ENCODE measurements around the gene XBP1. TPM values are rescaled to one million over a fixed set of nuclear protein-coding genes. Genes with fewer than 3 reads are reported as not detected.

XBP1 gene
- total RNA-seq, 2 donors from 2014 or later, result 205 to 209 TPM

Other genes with a start within 250 kb of the XBP1 start
- gene TTC28, start 120.7 kb downstream of the XBP1 start, total RNA-seq, result 1 to 10 TPM; 4.2 to 5.4 TPM
- 10 to 100 TPM; 29.2 to 32.1 TPM for gene CHEK2, start 58.7 kb downstream of the XBP1 start, total RNA-seq
- 10 to 100 TPM; 21.6 to 24.1 TPM for gene HSCB, start 58.5 kb downstream of the XBP1 start, total RNA-seq
- 10 to 100 TPM; 24.0 to 26.9 TPM for gene CCDC117, start 27.9 kb downstream of the XBP1 start, total RNA-seq
- under 1 TPM; 0.86 to 0.94 TPM for gene ZNRF3, start 83.0 kb upstream of the XBP1 start, total RNA-seq